MM.1S (cell line): ENCODE data around the gene MGST3.
"Not testable (repeated sequence)": the region's sequence is repeated elsewhere in the genome, so short reads cannot be mapped to it uniquely, and the experiment has no call there.

Source experiments
- DNase-seq: peaks from one replicate; pipeline ENCODE4 v3.0.0-alpha.2; 2015
- H2AFZ ChIP-seq: fragments of 300-600 bp; sonication (generic); 2 replicates; pipeline ENCODE4 v1.6.0; 2016; ENCODE audit warnings: antibody characterized with exemption, low read length
- H3F3A ChIP-seq: fragments of 300-600 bp; sonication (generic); 2 replicates; pipeline ENCODE4 v1.6.1; 2016; ENCODE audit warnings: mild to moderate bottlenecking, antibody characterized with exemption, low read length, moderate library complexity, mixed read lengths; ENCODE audit not compliant: insufficient read depth
- H3K27ac ChIP-seq: fragments of 300-600 bp; sonication (generic); 2 replicates; pipeline ENCODE4 v1.5.1; 2016; ENCODE audit warnings: mild to moderate bottlenecking, low read length
- H3K27me3 ChIP-seq: fragments of 300-600 bp; sonication (generic); replicated peaks from 2 replicates; pipeline ENCODE4 v1.6.0; 2016; ENCODE audit warnings: low read length; ENCODE audit not compliant: insufficient read depth
- H3K36me3 ChIP-seq: fragments of 300-600 bp; sonication (generic); replicated peaks from 2 replicates; pipeline ENCODE4 v1.6.1; 2016; ENCODE audit warnings: mild to moderate bottlenecking, low read length, mixed read lengths; ENCODE audit not compliant: insufficient read depth
- H3K4me1 ChIP-seq: fragments of 300-600 bp; sonication (generic); 2 replicates; pipeline ENCODE4 v1.6.1; 2016; ENCODE audit warnings: low read length, mixed read lengths
- H3K4me2 ChIP-seq: fragments of 300-600 bp; sonication (generic); 2 replicates; pipeline ENCODE4 v1.6.0; 2016; ENCODE audit warnings: low read depth, low read length
- H3K4me3 ChIP-seq: fragments of 300-600 bp; sonication (generic); 2 replicates; pipeline ENCODE4 v1.5.1; 2016; ENCODE audit warnings: low read length, mixed read lengths
- H3K79me2 ChIP-seq: fragments of 300-600 bp; sonication (generic); 2 replicates; pipeline ENCODE4 v1.6.1; 2016; ENCODE audit warnings: mixed run types, low read length, mixed read lengths
- H3K9ac ChIP-seq: fragments of 300-600 bp; sonication (generic); 2 replicates; pipeline ENCODE4 v1.6.1; 2016; ENCODE audit warnings: low read length, mixed read lengths
- H3K9me2 ChIP-seq: fragments of 300-600 bp; sonication (generic); replicated peaks from 2 replicates; pipeline ENCODE4 v1.6.1; 2016; ENCODE audit warnings: mild to moderate bottlenecking, low read length, mixed read lengths; ENCODE audit not compliant: insufficient read depth
- H3K9me3 ChIP-seq: fragments of 300-600 bp; sonication (generic); replicated peaks from 2 replicates; pipeline ENCODE4 v1.6.1; 2016; ENCODE audit warnings: mild to moderate bottlenecking, low read length, mixed read lengths; ENCODE audit not compliant: insufficient read depth
- H4K20me1 ChIP-seq: fragments of 300-600 bp; sonication (generic); 2 replicates; pipeline ENCODE4 v1.6.1; 2016; ENCODE audit warnings: mild to moderate bottlenecking, low read length, moderate library complexity, mixed read lengths; ENCODE audit not compliant: insufficient read depth
- CTCF ChIP-seq: fragments of 300-600 bp; sonication (generic); IDR thresholded peaks from 2 replicates; pipeline ENCODE4 v1.5.1; 2016; ENCODE audit warnings: antibody characterized with exemption, low read length, mixed read lengths
- EZH2 ChIP-seq: fragments of 300-600 bp; sonication (generic); optimal IDR thresholded peaks from 2 replicates; pipeline ENCODE3; 2017; ENCODE audit warnings: low read depth, mild to moderate bottlenecking, antibody characterized with exemption, low read length, mixed read lengths
- EZH2phosphoT487 ChIP-seq: fragments of 300-600 bp; sonication (generic); IDR thresholded peaks from 2 replicates; pipeline ENCODE4 v1.6.1; 2018; ENCODE audit warnings: antibody characterized with exemption, low read length

MGST3 gene

GRCh38 chr1:165650981-165651625 is 20.1 kb downstream of the MGST3 start:
- H3K27ac ChIP-seq: no peak overlapping the region
- no peaks in the 10 kb centered on the region for H3F3A ChIP-seq
- no peak overlapping the region for H2AFZ ChIP-seq
- TF ChIP-seq CTCF (no peak), EZH2 (no peak), EZH2phosphoT487 (no peak)
- no peaks in the 10 kb centered on the region for H3K9me3 ChIP-seq
- no peaks in the 10 kb centered on the region for H3K36me3 ChIP-seq
- no peaks in the 10 kb centered on the region for H3K4me1 ChIP-seq
- H3K9me2 ChIP-seq: no peaks in the 10 kb centered on the region
- no peaks in the 10 kb centered on the region for H3K79me2 ChIP-seq
- no peak overlapping the region for H3K4me3 ChIP-seq
- no peaks in the 10 kb centered on the region for H4K20me1 ChIP-seq
- H3K9ac ChIP-seq: no peak overlapping the region
- H3K27me3 ChIP-seq: no peaks in the 10 kb centered on the region
- H3K4me2 ChIP-seq: no peak overlapping the region
- no peak for DNase-seq

- not testable (repeated sequence) for H3K9me3 ChIP-seq, H3K9me2 ChIP-seq, H3K27me3 ChIP-seq, H3K79me2 ChIP-seq, H4K20me1 ChIP-seq, H3K27ac ChIP-seq, H3K9ac ChIP-seq, H3K4me1 ChIP-seq, H3F3A ChIP-seq, H3K4me3 ChIP-seq, H3K36me3 ChIP-seq, H3K4me2 ChIP-seq, DNase-seq, H2AFZ ChIP-seq
Measured at GRCh38 chr1:165658766-165659580, 27.9 kb downstream of the MGST3 start.

GRCh38 chr1:165659581-165659895 is 28.5 kb downstream of the MGST3 start:
- H3K4me1 ChIP-seq: no peaks in the 10 kb centered on the region
- H3K79me2 ChIP-seq: no peaks in the 10 kb centered on the region
- no peak overlapping the region for H3K9ac ChIP-seq
- no peaks in the 10 kb centered on the region for H3F3A ChIP-seq
- no peak overlapping the region for H3K4me3 ChIP-seq
- H3K27me3 ChIP-seq: no peaks in the 10 kb centered on the region
- TF ChIP-seq CTCF (no peak), EZH2phosphoT487 (no peak), EZH2 (no peak)
- no peak overlapping the region for H3K4me2 ChIP-seq
- no peak overlapping the region for H3K27ac ChIP-seq
- no peak for DNase-seq
- H4K20me1 ChIP-seq: no peaks in the 10 kb centered on the region
- H3K36me3 ChIP-seq: 0 out of 2 replicates have a peak, but pooled peaks cover 3% of the 10 kb centered on the region
- H3K9me3 ChIP-seq: no peaks in the 10 kb centered on the region
- H3K9me2 ChIP-seq: no peaks in the 10 kb centered on the region
- H2AFZ ChIP-seq: no peak overlapping the region

- no peaks in the 10 kb centered on the region for H3K9me2 ChIP-seq
- H3K4me3 ChIP-seq: no peak overlapping the region
- no peak overlapping the region for H2AFZ ChIP-seq
- H3K4me1 ChIP-seq: no peaks in the 10 kb centered on the region
- TF ChIP-seq EZH2phosphoT487: no peak
- no peak for TF ChIP-seq CTCF
- no peak for TF ChIP-seq EZH2
- DNase-seq: no peak
- H3K36me3 ChIP-seq: 0 out of 2 replicates have a peak, but pooled peaks cover 3% of the 10 kb centered on the region
- H3K9ac ChIP-seq: no peak overlapping the region
- no peaks in the 10 kb centered on the region for H3K79me2 ChIP-seq
- H3K9me3 ChIP-seq: no peaks in the 10 kb centered on the region
- H3K4me2 ChIP-seq: no peak overlapping the region
- H4K20me1 ChIP-seq: no peaks in the 10 kb centered on the region
- no peaks in the 10 kb centered on the region for H3F3A ChIP-seq
- no peaks in the 10 kb centered on the region for H3K27me3 ChIP-seq
- no peak overlapping the region for H3K27ac ChIP-seq
Measured at GRCh38 chr1:165661703-165662102, 30.7 kb downstream of the MGST3 start.
